Bronchial epithelial cell (primary cell): ENCODE results near the gene ZBTB16. TPM values are rescaled to one million over a fixed set of nuclear protein-coding genes. Genes with fewer than 3 reads are reported as not detected.
A peak's percentile ranks its signal among the peaks of the same experiment; 100 is the strongest.

Experiments
- DNase-seq: peaks from one replicate; pipeline ENCODE4 v3.0.0-alpha.2; 2010; ENCODE audit warnings: low read depth
- FAIRE-seq: peaks from 2 replicates; lab custom pipeline; 2011; peaks lifted over from hg19 to GRCh38; lab: Jason Lieb, UNC
- H3K27me3 ChIP-seq: 2 replicates; pipeline ENCODE4 v1.5.1; 2011; ENCODE audit warnings: low read length; ENCODE audit not compliant: control insufficient read depth, insufficient read depth
- H3K36me3 ChIP-seq: 2 replicates; pipeline ENCODE4 v1.5.1; 2011; ENCODE audit warnings: low read length; ENCODE audit not compliant: control insufficient read depth, insufficient read depth
- H3K4me3 ChIP-seq: 2 replicates; pipeline ENCODE4 v1.5.1; 2011; ENCODE audit warnings: mild to moderate bottlenecking, low read depth, low read length, control low read depth
- total RNA-seq: library from RNA; depleted of rRNA; stranded (reverse); fragments of >200 nt; gene quantifications from 2 replicates; pipeline ENCODE4 v1.2.1, GENCODE V29; 2014
- TF ChIP-seq, protein P1 (sequence below): IDR thresholded peaks from 2 replicates; pipeline ENCODE4 v1.5.1; 2011; ENCODE audit warnings: mild to moderate bottlenecking, moderate library complexity, low read length, control low read depth, inconsistent platforms; ENCODE audit not compliant: insufficient read depth, severe bottlenecking

ZBTB16 gene
- total RNA-seq, 1 donor from 2014 or later: 3.2 TPM

DNA sequence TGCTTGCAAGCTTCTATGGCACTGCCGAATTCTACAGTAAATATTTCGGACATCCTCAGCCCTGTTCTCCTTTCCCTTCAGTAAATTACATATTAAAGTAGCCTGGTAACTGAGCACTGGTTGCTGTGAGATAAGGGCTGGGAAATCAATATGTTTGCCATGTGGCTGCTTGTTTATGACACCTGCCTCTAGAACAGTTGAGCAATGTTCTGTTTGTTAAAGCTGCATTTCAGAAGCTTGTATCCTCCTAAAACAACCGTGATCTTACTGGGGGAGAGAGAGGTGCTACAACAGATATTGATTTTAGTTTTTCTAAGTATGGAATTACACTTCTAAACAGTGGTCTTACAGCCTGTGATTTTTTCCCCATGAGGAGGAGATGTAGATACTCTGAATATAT lies 39.4 kb downstream of the ZBTB16 start:
- TF ChIP-seq, protein P1, sequence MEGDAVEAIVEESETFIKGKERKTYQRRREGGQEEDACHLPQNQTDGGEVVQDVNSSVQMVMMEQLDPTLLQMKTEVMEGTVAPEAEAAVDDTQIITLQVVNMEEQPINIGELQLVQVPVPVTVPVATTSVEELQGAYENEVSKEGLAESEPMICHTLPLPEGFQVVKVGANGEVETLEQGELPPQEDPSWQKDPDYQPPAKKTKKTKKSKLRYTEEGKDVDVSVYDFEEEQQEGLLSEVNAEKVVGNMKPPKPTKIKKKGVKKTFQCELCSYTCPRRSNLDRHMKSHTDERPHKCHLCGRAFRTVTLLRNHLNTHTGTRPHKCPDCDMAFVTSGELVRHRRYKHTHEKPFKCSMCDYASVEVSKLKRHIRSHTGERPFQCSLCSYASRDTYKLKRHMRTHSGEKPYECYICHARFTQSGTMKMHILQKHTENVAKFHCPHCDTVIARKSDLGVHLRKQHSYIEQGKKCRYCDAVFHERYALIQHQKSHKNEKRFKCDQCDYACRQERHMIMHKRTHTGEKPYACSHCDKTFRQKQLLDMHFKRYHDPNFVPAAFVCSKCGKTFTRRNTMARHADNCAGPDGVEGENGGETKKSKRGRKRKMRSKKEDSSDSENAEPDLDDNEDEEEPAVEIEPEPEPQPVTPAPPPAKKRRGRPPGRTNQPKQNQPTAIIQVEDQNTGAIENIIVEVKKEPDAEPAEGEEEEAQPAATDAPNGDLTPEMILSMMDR: no peak
- FAIRE-seq (no peak), DNase-seq (no peak)
- Histone ChIP-seq H3K27me3 (peaks cover 4% of the 10 kb centered on the region), H3K4me3 (no peak overlapping the region), H3K36me3 (no peaks in the 10 kb centered on the region)

DNA sequence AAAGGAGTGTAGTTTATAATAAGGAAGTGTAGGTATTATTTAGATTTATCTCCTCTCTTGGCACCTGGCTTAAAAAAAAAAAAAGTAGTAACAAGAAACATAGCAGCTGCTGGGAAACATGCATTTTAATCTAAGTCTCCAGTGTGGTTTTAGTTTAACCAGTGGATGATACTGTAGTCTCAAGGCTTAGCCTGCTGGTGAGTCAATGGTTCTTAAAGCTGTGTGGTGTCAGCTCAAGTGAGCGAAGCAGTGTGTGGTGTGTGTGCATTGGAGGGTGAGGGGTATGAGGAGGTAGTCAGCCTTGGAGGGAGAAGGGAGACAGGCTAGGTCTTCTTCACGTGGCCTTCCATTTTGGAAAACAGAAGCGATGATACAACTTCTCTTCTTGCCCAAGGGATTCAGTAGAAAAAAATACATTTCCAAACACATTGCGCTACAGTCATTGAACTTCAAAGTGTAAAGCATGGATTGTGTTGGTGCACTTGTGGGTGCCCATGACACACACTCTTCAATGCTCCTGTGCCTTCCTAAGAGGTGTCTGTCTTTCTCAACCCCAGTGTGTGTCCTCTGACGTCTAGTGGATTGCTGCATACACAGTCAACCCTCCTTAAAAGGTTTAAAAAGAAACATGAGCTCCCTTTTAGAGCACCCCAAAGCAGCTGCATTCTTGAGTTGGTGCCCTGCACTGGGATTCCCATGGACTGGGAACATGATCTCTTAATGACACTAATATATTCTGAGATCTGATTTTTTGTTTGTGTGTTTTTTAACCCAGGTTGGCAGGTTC lies 40.1 kb downstream of the ZBTB16 start:
- Histone ChIP-seq H3K27me3 (peaks cover 3% of the 10 kb centered on the region), H3K4me3 (no peak overlapping the region), H3K36me3 (no peaks in the 10 kb centered on the region)
- peak; percentile 43 for FAIRE-seq
- no peak for DNase-seq
- TF ChIP-seq, protein P1: no peak

DNA sequence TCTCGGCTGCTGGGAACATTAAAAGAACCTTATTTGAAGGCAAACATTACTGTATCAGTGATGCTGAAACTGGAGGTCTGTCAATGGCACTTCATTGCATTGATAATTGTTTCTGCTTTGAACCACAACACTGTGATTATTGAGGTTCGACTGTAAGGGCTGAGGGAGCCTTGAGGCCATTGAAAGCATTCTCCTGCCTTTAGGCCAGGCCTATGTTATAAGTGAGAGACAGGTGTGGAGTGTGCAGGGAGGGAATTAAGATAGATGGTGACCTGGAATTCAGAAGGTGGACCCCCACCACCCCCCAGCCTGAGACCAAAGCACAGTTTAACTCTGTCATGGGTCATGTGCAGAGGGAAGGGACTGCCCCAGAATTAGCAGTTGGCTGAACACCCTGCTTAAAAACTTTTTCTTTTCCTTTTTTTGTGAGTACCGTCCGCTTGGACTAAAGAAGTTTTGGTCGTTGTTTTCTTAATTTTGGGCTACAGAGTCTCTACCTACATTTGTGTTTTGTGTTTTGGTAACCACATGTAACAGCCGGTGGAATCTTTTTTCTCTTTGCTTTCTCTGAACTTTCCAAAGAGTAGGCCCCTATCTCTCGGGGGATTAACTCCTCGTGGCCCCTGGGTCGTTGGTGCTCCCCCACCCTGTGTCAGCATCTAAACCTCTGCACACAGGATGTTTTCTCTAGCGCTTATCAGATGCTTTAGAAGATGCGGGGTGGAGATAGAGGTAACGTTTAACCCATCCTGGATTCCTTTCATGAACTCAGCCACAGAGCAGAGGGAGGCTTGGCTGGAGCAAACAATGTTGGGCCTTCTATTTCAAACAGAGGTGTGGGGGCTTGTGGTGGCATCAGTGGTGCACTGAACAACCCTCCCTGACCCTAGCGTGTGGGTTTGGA lies 43.7 kb downstream of the ZBTB16 start:
- Histone ChIP-seq H3K4me3 (no peak overlapping the region), H3K27me3 (peaks cover 1% of the 10 kb centered on the region), H3K36me3 (no peaks in the 10 kb centered on the region)
- TF ChIP-seq, protein P1: no peak
- FAIRE-seq: peak; percentile 13
- DNase-seq: no peak

DNA sequence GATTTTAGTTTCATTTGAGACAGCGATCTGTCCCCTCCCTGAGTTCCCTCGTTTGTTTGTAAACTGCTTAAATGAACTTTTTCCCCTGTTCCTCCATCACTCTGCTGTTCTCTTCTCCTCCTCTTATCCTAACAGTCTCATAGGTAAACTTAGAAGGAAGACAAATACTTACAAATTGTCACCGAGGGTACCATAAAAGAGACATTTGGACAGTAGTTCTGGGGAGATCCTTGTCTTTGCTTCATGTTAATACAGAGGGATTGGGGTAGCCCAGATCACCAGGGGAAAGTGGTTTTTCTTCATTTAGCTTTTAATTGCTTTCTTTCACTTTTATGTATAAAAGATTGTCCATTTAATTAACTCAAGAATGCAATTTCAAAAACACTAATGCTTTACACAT lies 46.1 kb downstream of the ZBTB16 start:
- FAIRE-seq: no peak
- H3K27me3 ChIP-seq: peaks cover 5% of the 10 kb centered on the region
- H3K36me3 ChIP-seq: no peaks in the 10 kb centered on the region
- TF ChIP-seq, protein P1: no peak
- H3K4me3 ChIP-seq: no peak overlapping the region
- DNase-seq: no peak

DNA sequence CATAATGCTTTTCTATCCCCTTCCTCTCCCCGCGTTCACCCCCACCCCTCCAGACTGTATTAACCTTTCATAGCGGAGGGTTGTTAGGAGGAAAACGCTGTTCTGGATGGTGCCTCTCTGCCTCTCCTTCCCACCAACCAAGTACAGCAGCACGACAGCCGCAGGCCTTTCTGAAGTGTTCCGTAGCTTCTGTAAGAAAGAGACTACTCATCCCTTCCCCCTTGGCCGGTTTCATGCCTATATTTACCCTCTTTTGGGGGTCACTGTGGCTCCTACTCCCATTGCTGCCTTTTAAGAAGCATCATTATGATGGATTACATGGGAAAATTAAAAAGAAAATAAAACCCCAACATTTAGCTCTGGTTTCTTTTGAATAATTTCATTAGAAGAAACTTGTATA lies 46.5 kb downstream of the ZBTB16 start:
- DNase-seq (no peak), FAIRE-seq (no peak)
- Histone ChIP-seq H3K4me3 (no peak overlapping the region), H3K36me3 (no peaks in the 10 kb centered on the region), H3K27me3 (peaks cover 5% of the 10 kb centered on the region)
- TF ChIP-seq, protein P1: no peak
